ENCODE results near the gene ILKAP.
A peak's percentile ranks its signal among the peaks of the same experiment; 100 is the strongest.
"Not testable (repeated sequence)": the region's sequence is repeated elsewhere in the genome, so short reads cannot be mapped to it uniquely, and the experiment has no call there.

ILKAP gene

GRCh38 chr2:238187618-238188548 lies 15.6 kb downstream of the ILKAP start:
- DNase-seq, result no peak

GRCh38 chr2:238183821-238184220 lies 19.7 kb downstream of the ILKAP start:
- DNase-seq, result no peak

- no peak for DNase-seq
Observed at GRCh38 chr2:238182362-238182761, 21.1 kb downstream of the ILKAP start.

- DNase-seq, result no peak
Observed at GRCh38 chr2:238180554-238180953, 22.9 kb downstream of the ILKAP start.

GRCh38 chr2:238176613-238177012 lies 26.9 kb downstream of the ILKAP start:
- no peak for DNase-seq

- DNase-seq, result no peak
Observed at GRCh38 chr2:238174701-238175100, 28.8 kb downstream of the ILKAP start.

GRCh38 chr2:238174291-238174690 lies 29.2 kb downstream of the ILKAP start:
- no peak for DNase-seq

- no peak for DNase-seq
Observed at GRCh38 chr2:238173692-238174091, 29.8 kb downstream of the ILKAP start.

GRCh38 chr2:238172439-238172838 lies 31.1 kb downstream of the ILKAP start:
- no peak for DNase-seq

GRCh38 chr2:238171575-238172187 lies 31.8 kb downstream of the ILKAP start:
- no peak for DNase-seq

- DNase-seq, result not testable (repeated sequence)
Observed at GRCh38 chr2:238171072-238171431, 32.4 kb downstream of the ILKAP start.

GRCh38 chr2:238170386-238171071 lies 33.0 kb downstream of the ILKAP start:
- DNase-seq, result no peak

GRCh38 chr2:238169708-238170251 lies 33.7 kb downstream of the ILKAP start:
- peak; percentile 69 for DNase-seq

- DNase-seq, result no peak
Observed at GRCh38 chr2:238169048-238169707, 34.3 kb downstream of the ILKAP start.

- no peak for DNase-seq
Observed at GRCh38 chr2:238168196-238169047, 35.1 kb downstream of the ILKAP start.

GRCh38 chr2:238167761-238168160 lies 35.7 kb downstream of the ILKAP start:
- DNase-seq, result no peak

GRCh38 chr2:238167344-238167715 lies 36.2 kb downstream of the ILKAP start:
- DNase-seq, result no peak

GRCh38 chr2:238166391-238167343 lies 36.8 kb downstream of the ILKAP start:
- no peak for DNase-seq

GRCh38 chr2:238165288-238165921 lies 38.1 kb downstream of the ILKAP start:
- DNase-seq, result no peak

- no peak for DNase-seq
Observed at GRCh38 chr2:238164906-238165287, 38.6 kb downstream of the ILKAP start.

Data from inflammatory macrophage treated with lipopolysaccharide for 4 hours (primary cell).